Measurements from ENCODE around the gene ZFYVE28. TPM values are rescaled to one million over a fixed set of nuclear protein-coding genes. Genes with fewer than 3 reads are reported as not detected.

Gene ZFYVE28
- total and polyA plus RNA-seq, 2 donors from 2014 or later, result 8.0 to 18.9 TPM

- H3K27ac ChIP-seq (ENCODE audit: low read depth in 2 of 2, low read length in 2 of 2), result peak overlapping the region in 1 of 2 donors; percentile 17
- FAIRE-seq, result no peak
- peaks cover 0 to 6% (median 6%) of the 10 kb centered on the region in 3 donors for H3K36me3 ChIP-seq (ENCODE audit: control insufficient read depth in 2 of 3, insufficient read depth in 3 of 3, low read length in 3 of 3)
- intact Hi-C loops (cut with DNase I), result no loop called here
- peaks cover 0 to 64% (median 18%) of the 10 kb centered on the region in 3 donors for H3K4me1 ChIP-seq (ENCODE audit: control insufficient read depth in 2 of 3, insufficient read depth in 2 of 3, low read depth in 1 of 3, low read length in 3 of 3)
- H3K4me3 ChIP-seq (ENCODE audit: low read length in 3 of 3), result no peak overlapping the region
- no peaks in the 10 kb centered on the region for H3K27me3 ChIP-seq (ENCODE audit: control insufficient read depth, insufficient read depth, low read length)
- no peak overlapping the region for H3K9ac ChIP-seq (ENCODE audit: low read length in 3 of 3)
- H3K9me3 ChIP-seq (ENCODE audit: control insufficient read depth in 2 of 3, insufficient read depth in 1 of 3, low read length in 3 of 3), result no peaks in the 10 kb centered on the region
- no peak for TF ChIP-seq CTCF (IDR thresholded peaks at IDR 0.05; ENCODE audit: borderline replicate concordance, extremely low read depth, insufficient read depth)
- DNase-seq, result peak in 2 of 5 donors; percentile 8 to 71
Measured at GRCh38 chr4:2259036-2259540, 159.4 kb downstream of the ZFYVE28 start.

- H3K4me1 ChIP-seq (ENCODE audit: control insufficient read depth in 2 of 3, insufficient read depth in 2 of 3, low read depth in 1 of 3, low read length in 3 of 3), result peaks cover 0 to 61% (median 18%) of the 10 kb centered on the region in 3 donors
- no peak overlapping the region for H3K4me3 ChIP-seq (ENCODE audit: low read length in 3 of 3)
- intact Hi-C loops (cut with DNase I), result no loop called here
- peak overlapping the region in 1 of 2 donors; percentile 87 for H3K27ac ChIP-seq (ENCODE audit: low read depth in 2 of 2, low read length in 2 of 2)
- no peaks in the 10 kb centered on the region for H3K27me3 ChIP-seq (ENCODE audit: control insufficient read depth, insufficient read depth, low read length)
- DNase-seq (peak in 2 of 5 donors; percentile 11 to 76), FAIRE-seq (no peak)
- H3K9ac ChIP-seq (ENCODE audit: low read length in 3 of 3), result peak overlapping the region in 2 of 3 donors; percentile 39 to 51
- H3K9me3 ChIP-seq (ENCODE audit: control insufficient read depth in 2 of 3, insufficient read depth in 1 of 3, low read length in 3 of 3), result no peaks in the 10 kb centered on the region
- no peak for TF ChIP-seq CTCF (IDR thresholded peaks at IDR 0.05; ENCODE audit: borderline replicate concordance, extremely low read depth, insufficient read depth)
- peaks cover 0 to 8% (median 6%) of the 10 kb centered on the region in 3 donors for H3K36me3 ChIP-seq (ENCODE audit: control insufficient read depth in 2 of 3, insufficient read depth in 3 of 3, low read length in 3 of 3)
Measured at GRCh38 chr4:2258091-2259035, 160.1 kb downstream of the ZFYVE28 start.

GRCh38 chr4:2257361-2258081 lies 160.9 kb downstream of the ZFYVE28 start:
- peak overlapping the region in 2 of 3 donors; percentile 46 to 51 for H3K9ac ChIP-seq (ENCODE audit: low read length in 3 of 3)
- intact Hi-C loops (cut with DNase I), result no loop called here
- peaks cover 0 to 60% (median 18%) of the 10 kb centered on the region in 3 donors for H3K4me1 ChIP-seq (ENCODE audit: control insufficient read depth in 2 of 3, insufficient read depth in 2 of 3, low read depth in 1 of 3, low read length in 3 of 3)
- peaks cover 0 to 10% (median 6%) of the 10 kb centered on the region in 3 donors for H3K36me3 ChIP-seq (ENCODE audit: control insufficient read depth in 2 of 3, insufficient read depth in 3 of 3, low read length in 3 of 3)
- H3K9me3 ChIP-seq (ENCODE audit: control insufficient read depth in 2 of 3, insufficient read depth in 1 of 3, low read length in 3 of 3), result no peaks in the 10 kb centered on the region
- FAIRE-seq, result no peak
- peak in 2 of 5 donors; percentile 2 to 72 for DNase-seq
- TF ChIP-seq CTCF (IDR thresholded peaks at IDR 0.05; ENCODE audit: borderline replicate concordance, extremely low read depth, insufficient read depth), result no peak
- H3K27ac ChIP-seq (ENCODE audit: low read depth in 2 of 2, low read length in 2 of 2), result peak overlapping the region; percentile 87 to 90
- H3K4me3 ChIP-seq (ENCODE audit: low read length in 3 of 3), result no peak overlapping the region
- H3K27me3 ChIP-seq (ENCODE audit: control insufficient read depth, insufficient read depth, low read length), result no peaks in the 10 kb centered on the region
